Hepatocyte (in vitro differentiated cells): ENCODE measurements around the gene ECT2. TPM values are rescaled to one million over a fixed set of nuclear protein-coding genes. Genes with fewer than 3 reads are reported as not detected.

Experiments used
- DNase-seq: peaks from one replicate; pipeline ENCODE4 v3.0.0-alpha.2; 2016; ENCODE audit warnings: low spot score
- H2AFZ ChIP-seq: fragments of 200-600 bp; sonication (generic); 2 replicates; pipeline ENCODE4 v1.6.0; 2016; ENCODE audit warnings: antibody characterized with exemption, mild to moderate bottlenecking
- H3K27ac ChIP-seq: fragments of 200-600 bp; sonication (generic); 2 replicates; pipeline ENCODE4 v1.5.1; 2016; ENCODE audit warnings: mild to moderate bottlenecking
- H3K27me3 ChIP-seq: fragments of 200-600 bp; sonication (generic); 2 replicates; pipeline ENCODE4 v1.6.1; 2016
- H3K36me3 ChIP-seq: fragments of 200-600 bp; sonication (generic); replicated peaks from 2 replicates; pipeline ENCODE4 v1.5.1; 2016; ENCODE audit warnings: low read depth; ENCODE audit not compliant: insufficient read depth
- H3K4me1 ChIP-seq: fragments of 200-600 bp; sonication (generic); 2 replicates; pipeline ENCODE4 v1.5.1; 2016; ENCODE audit warnings: mild to moderate bottlenecking, moderate library complexity; ENCODE audit not compliant: insufficient read depth
- H3K4me2 ChIP-seq: fragments of 200-600 bp; sonication (generic); 2 replicates; pipeline ENCODE4 v1.6.0; 2016
- H3K4me3 ChIP-seq: fragments of 200-600 bp; sonication (generic); 2 replicates; pipeline ENCODE4 v1.5.1; 2016; ENCODE audit warnings: mild to moderate bottlenecking
- H3K79me2 ChIP-seq: fragments of 200-600 bp; sonication (generic); 2 replicates; pipeline ENCODE4 v1.6.0; 2017; ENCODE audit warnings: mild to moderate bottlenecking
- H3K9me2 ChIP-seq: fragments of 200-600 bp; sonication (generic); replicated peaks from 2 replicates; pipeline ENCODE4 v1.6.0; 2017; ENCODE audit warnings: mild to moderate bottlenecking; ENCODE audit not compliant: insufficient read depth
- H3K9me3 ChIP-seq: fragments of 200-600 bp; sonication (generic); 2 replicates; pipeline ENCODE4 v1.5.1; 2016; ENCODE audit warnings: low read depth, mild to moderate bottlenecking
- H4K20me1 ChIP-seq: fragments of 200-600 bp; sonication (generic); 2 replicates; pipeline ENCODE4 v1.6.0; 2016; ENCODE audit warnings: mild to moderate bottlenecking; ENCODE audit not compliant: insufficient read depth, poor library complexity, severe bottlenecking
- EZH2 ChIP-seq: fragments of 200-600 bp; sonication (generic); IDR thresholded peaks from 2 replicates; pipeline ENCODE4 v1.6.1; 2016; ENCODE audit warnings: antibody characterized with exemption, mild to moderate bottlenecking, borderline replicate concordance
- EZH2phosphoT487 ChIP-seq: fragments of 200-600 bp; sonication (generic); IDR thresholded peaks from one replicate; pipeline ENCODE4 v1.6.1; 2018; ENCODE audit warnings: antibody characterized with exemption, mild to moderate bottlenecking, low read depth, moderate library complexity; ENCODE audit not compliant: unreplicated experiment, severe bottlenecking
- WGBS: methylation state at CpG from one replicate; pipeline ENCODE4 v1.1.6; 2016; ENCODE audit warnings: low lambda C conversion rate; ENCODE audit errors: missing lambda C conversion rate; 5-methylcytosine and 5-hydroxymethylcytosine counted together
- polyA plus RNA-seq: library from polyadenylated mRNA; unstranded; fragments of >200 nt; fragmentation: Nextera tagmentation; extraction: Ambion mirVana; gene quantifications from 2 replicates; pipeline ENCODE4 v1.2.1, GENCODE V29; 2016
- total RNA-seq: library from RNA; depleted of rRNA; stranded (reverse); fragments of >200 nt; gene quantifications from 2 replicates; pipeline ENCODE4 v1.2.3, GENCODE V29; 2014
- TF ChIP-seq, protein P1 (sequence below): fragments of 200-600 bp; sonication (generic); IDR thresholded peaks from 2 replicates; pipeline ENCODE4 v1.5.1; 2016; ENCODE audit warnings: antibody characterized with exemption, mild to moderate bottlenecking; ENCODE audit not compliant: poor library complexity

The ECT2 gene
- total and polyA plus RNA-seq, 2 experiments from 2014 or later = 9.3 to 16.7 TPM

DNA sequence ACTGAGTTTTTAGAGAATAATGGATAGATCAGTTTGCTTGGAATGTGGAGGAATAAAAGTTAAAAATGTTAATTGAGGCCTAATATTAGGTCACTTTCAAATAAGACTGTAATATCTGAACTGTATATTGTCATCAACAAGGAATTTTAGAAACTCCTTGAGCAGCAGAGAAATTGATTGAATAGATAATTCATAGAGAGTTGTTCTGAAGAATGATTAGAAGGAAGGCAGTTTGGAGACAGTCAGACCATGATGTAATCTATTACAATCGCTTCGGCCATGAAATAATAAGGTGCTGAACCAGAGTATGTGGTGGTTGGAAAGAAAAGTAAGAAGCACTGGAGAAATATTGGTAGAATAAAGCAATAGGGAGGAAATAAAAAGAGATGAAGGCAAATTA, 15.7 kb downstream of the ECT2 start:
- H3K4me1 ChIP-seq = no peaks in the 10 kb centered on the region
- no peak overlapping the region for H3K27ac ChIP-seq
- H3K4me2 ChIP-seq = no peak overlapping the region
- DNase-seq = no peak
- no peaks in the 10 kb centered on the region for H3K36me3 ChIP-seq
- no peaks in the 10 kb centered on the region for H3K27me3 ChIP-seq
- WGBS = 98% methylated on average over 2 of the region's 2 CpGs
- no peak overlapping the region for H3K4me3 ChIP-seq
- no peaks in the 10 kb centered on the region for H4K20me1 ChIP-seq
- no peak for TF ChIP-seq EZH2phosphoT487
- no peak for TF ChIP-seq EZH2
- TF ChIP-seq, protein P1, sequence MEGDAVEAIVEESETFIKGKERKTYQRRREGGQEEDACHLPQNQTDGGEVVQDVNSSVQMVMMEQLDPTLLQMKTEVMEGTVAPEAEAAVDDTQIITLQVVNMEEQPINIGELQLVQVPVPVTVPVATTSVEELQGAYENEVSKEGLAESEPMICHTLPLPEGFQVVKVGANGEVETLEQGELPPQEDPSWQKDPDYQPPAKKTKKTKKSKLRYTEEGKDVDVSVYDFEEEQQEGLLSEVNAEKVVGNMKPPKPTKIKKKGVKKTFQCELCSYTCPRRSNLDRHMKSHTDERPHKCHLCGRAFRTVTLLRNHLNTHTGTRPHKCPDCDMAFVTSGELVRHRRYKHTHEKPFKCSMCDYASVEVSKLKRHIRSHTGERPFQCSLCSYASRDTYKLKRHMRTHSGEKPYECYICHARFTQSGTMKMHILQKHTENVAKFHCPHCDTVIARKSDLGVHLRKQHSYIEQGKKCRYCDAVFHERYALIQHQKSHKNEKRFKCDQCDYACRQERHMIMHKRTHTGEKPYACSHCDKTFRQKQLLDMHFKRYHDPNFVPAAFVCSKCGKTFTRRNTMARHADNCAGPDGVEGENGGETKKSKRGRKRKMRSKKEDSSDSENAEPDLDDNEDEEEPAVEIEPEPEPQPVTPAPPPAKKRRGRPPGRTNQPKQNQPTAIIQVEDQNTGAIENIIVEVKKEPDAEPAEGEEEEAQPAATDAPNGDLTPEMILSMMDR = no peak
- H3K9me3 ChIP-seq = no peaks in the 10 kb centered on the region
- H3K9me2 ChIP-seq = no peaks in the 10 kb centered on the region
- H3K79me2 ChIP-seq = no peaks in the 10 kb centered on the region
- no peak overlapping the region for H2AFZ ChIP-seq

DNA sequence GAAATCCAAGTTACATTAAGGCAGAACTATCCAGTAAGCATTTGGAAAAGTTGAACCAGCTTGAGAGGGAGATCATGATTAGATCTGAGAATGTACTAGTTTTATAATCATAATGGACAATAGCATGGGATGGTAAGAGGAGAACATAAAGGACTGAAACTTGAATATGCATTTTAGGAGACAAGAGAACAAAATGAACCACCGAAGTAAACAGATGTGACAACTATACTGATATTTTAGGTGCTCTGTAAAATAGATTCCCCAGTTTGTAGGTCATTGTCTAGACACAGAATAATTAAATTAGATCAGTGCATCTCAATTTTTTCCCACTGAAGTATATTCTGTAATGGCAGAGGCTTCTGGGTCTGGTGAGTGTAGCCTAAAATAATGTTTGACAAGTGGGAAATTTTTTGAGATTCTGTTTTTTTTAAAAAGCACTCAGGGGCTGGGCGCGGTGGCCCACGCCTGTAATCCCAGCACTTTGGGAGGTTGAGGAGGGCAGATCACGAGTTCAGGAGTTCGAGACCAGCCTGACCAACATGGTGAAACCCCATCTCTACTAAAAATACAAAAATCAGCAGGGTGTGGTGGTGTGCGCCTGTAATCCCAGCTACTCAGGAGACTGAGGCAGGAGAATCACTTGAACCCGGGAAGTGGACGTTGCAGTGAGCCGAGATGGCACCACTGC, 16.3 kb downstream of the ECT2 start:
- no peak for DNase-seq
- Histone ChIP-seq H3K9me3 (no peaks in the 10 kb centered on the region), H3K79me2 (no peaks in the 10 kb centered on the region), H3K36me3 (no peaks in the 10 kb centered on the region), H3K9me2 (no peaks in the 10 kb centered on the region), H4K20me1 (no peaks in the 10 kb centered on the region), H3K4me3 (no peak overlapping the region), H3K4me2 (no peak overlapping the region), H3K27ac (no peak overlapping the region), H3K27me3 (no peaks in the 10 kb centered on the region), H2AFZ (no peak overlapping the region), H3K4me1 (no peaks in the 10 kb centered on the region)
- TF ChIP-seq, protein P1 = no peak
- no peak for TF ChIP-seq EZH2
- no peak for TF ChIP-seq EZH2phosphoT487
- 99% methylated on average over 10 of the region's 10 CpGs for WGBS

DNA sequence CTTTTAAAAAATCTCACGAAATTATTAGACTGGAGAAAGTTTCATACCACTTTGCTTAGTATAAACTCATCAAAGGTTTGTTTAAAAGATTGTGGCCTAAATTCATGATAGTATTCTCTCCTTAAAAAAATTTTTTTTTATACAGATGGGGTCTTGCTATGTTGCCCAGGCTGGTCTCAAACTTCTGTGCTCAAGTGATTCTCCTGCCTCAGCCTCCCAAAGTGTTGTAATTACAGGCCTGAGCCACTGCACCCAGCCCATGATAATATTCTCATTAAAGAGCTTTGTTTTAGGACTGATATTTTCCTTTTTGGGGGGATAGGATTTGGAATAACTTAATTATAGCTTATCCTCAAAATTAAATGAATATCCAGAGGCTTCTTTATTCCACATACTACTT, 19.9 kb downstream of the ECT2 start:
- no peak overlapping the region for H3K4me2 ChIP-seq
- no peaks in the 10 kb centered on the region for H3K9me2 ChIP-seq
- no peaks in the 10 kb centered on the region for H3K36me3 ChIP-seq
- TF ChIP-seq, protein P1 = no peak
- TF ChIP-seq EZH2 (no peak), EZH2phosphoT487 (no peak)
- no peak overlapping the region for H2AFZ ChIP-seq
- H3K27me3 ChIP-seq = no peaks in the 10 kb centered on the region
- H3K4me3 ChIP-seq = no peak overlapping the region
- H3K9me3 ChIP-seq = no peaks in the 10 kb centered on the region
- no peak overlapping the region for H3K27ac ChIP-seq
- no peaks in the 10 kb centered on the region for H4K20me1 ChIP-seq
- DNase-seq = no peak
- no peaks in the 10 kb centered on the region for H3K4me1 ChIP-seq
- H3K79me2 ChIP-seq = no peaks in the 10 kb centered on the region
- WGBS = 98% methylated on average over 1 of the region's 1 CpG
